22Rv1 (cell line): ENCODE data around the gene CISH.

Experiments used
- ZFX ChIP-seq: fragments of 450-650 bp; IDR thresholded peaks from 2 replicates; pipeline ENCODE4 v1.6.1; 2017; ENCODE audit warnings: antibody characterized with exemption, borderline replicate concordance
- TF ChIP-seq, protein P1 (sequence below): fragments of 450-650 bp; IDR thresholded peaks from 2 replicates; pipeline ENCODE4 v1.5.1; 2017; ENCODE audit warnings: mild to moderate bottlenecking

GRCh38 chr3:50575372-50575771, 36.2 kb downstream of the CISH start:
- TF ChIP-seq, protein P1, sequence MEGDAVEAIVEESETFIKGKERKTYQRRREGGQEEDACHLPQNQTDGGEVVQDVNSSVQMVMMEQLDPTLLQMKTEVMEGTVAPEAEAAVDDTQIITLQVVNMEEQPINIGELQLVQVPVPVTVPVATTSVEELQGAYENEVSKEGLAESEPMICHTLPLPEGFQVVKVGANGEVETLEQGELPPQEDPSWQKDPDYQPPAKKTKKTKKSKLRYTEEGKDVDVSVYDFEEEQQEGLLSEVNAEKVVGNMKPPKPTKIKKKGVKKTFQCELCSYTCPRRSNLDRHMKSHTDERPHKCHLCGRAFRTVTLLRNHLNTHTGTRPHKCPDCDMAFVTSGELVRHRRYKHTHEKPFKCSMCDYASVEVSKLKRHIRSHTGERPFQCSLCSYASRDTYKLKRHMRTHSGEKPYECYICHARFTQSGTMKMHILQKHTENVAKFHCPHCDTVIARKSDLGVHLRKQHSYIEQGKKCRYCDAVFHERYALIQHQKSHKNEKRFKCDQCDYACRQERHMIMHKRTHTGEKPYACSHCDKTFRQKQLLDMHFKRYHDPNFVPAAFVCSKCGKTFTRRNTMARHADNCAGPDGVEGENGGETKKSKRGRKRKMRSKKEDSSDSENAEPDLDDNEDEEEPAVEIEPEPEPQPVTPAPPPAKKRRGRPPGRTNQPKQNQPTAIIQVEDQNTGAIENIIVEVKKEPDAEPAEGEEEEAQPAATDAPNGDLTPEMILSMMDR = no peak
- no peak for TF ChIP-seq ZFX
